HG03354 (cell line): ENCODE results near the gene TGFB1I1.
A peak's percentile ranks its signal among the peaks of the same experiment; 100 is the strongest.
"Not testable (repeated sequence)": the region's sequence is repeated elsewhere in the genome, so short reads cannot be mapped to it uniquely, and the experiment has no call there.

Experiments used
- ATAC-seq: cut with Tn5 transposase; IDR thresholded peaks from one replicate; pipeline ENCODE4 v1.9.1; 2021; ENCODE audit warnings: mild to moderate bottlenecking; ENCODE audit not compliant: unreplicated experiment, poor library complexity, severe bottlenecking

Gene TGFB1I1

GRCh38 chr16:31484491-31485171 lies 12.7 kb downstream of the TGFB1I1 start:
- no peak for ATAC-seq

GRCh38 chr16:31485571-31485970 lies 13.6 kb downstream of the TGFB1I1 start:
- no peak for ATAC-seq

- ATAC-seq: no peak
Observed at GRCh38 chr16:31486045-31486444, 14.1 kb downstream of the TGFB1I1 start.

GRCh38 chr16:31487071-31487719 lies 15.2 kb downstream of the TGFB1I1 start:
- ATAC-seq: peak; percentile 13

- ATAC-seq: peak; percentile 95
Observed at GRCh38 chr16:31487720-31488467, 15.9 kb downstream of the TGFB1I1 start.

GRCh38 chr16:31488468-31489297 lies 16.7 kb downstream of the TGFB1I1 start:
- ATAC-seq: no peak

GRCh38 chr16:31489298-31489564 lies 17.3 kb downstream of the TGFB1I1 start:
- ATAC-seq: no peak

GRCh38 chr16:31489616-31490584 lies 17.9 kb downstream of the TGFB1I1 start:
- ATAC-seq: no peak

GRCh38 chr16:31491778-31492418 lies 19.9 kb downstream of the TGFB1I1 start:
- ATAC-seq: no peak

- ATAC-seq: no peak
Observed at GRCh38 chr16:31493506-31494125, 21.7 kb downstream of the TGFB1I1 start.

GRCh38 chr16:31496670-31497069 lies 24.7 kb downstream of the TGFB1I1 start:
- no peak for ATAC-seq

GRCh38 chr16:31498493-31498892 lies 26.5 kb downstream of the TGFB1I1 start:
- ATAC-seq: no peak

- ATAC-seq: no peak
Observed at GRCh38 chr16:31499928-31500327, 28.0 kb downstream of the TGFB1I1 start.

GRCh38 chr16:31501226-31501965 lies 29.4 kb downstream of the TGFB1I1 start:
- ATAC-seq: no peak

- no peak for ATAC-seq
Observed at GRCh38 chr16:31501966-31502348, 30.0 kb downstream of the TGFB1I1 start.

GRCh38 chr16:31502981-31503380 lies 31.0 kb downstream of the TGFB1I1 start:
- no peak for ATAC-seq

- ATAC-seq: not testable (repeated sequence)
Observed at GRCh38 chr16:31503555-31503954, 31.6 kb downstream of the TGFB1I1 start.

- no peak for ATAC-seq
Observed at GRCh38 chr16:31504159-31504558, 32.2 kb downstream of the TGFB1I1 start.
